IPS-18c (cell line): ENCODE data around the gene KIR3DL2.
"Not testable (repeated sequence)": the region's sequence is repeated elsewhere in the genome, so short reads cannot be mapped to it uniquely, and the experiment has no call there.

Source experiments
- H3K4me3 ChIP-seq: 2 replicates; pipeline ENCODE4 v1.7.0; 2013; ENCODE audit warnings: low read depth, mild to moderate bottlenecking, low read length, moderate library complexity; ENCODE audit not compliant: insufficient read depth
- H3K9me3 ChIP-seq: one replicate; pipeline ENCODE4 v1.6.1; 2013; ENCODE audit warnings: mild to moderate bottlenecking, low read length, moderate library complexity; ENCODE audit not compliant: control insufficient read depth, insufficient read depth

KIR3DL2 gene

DNA sequence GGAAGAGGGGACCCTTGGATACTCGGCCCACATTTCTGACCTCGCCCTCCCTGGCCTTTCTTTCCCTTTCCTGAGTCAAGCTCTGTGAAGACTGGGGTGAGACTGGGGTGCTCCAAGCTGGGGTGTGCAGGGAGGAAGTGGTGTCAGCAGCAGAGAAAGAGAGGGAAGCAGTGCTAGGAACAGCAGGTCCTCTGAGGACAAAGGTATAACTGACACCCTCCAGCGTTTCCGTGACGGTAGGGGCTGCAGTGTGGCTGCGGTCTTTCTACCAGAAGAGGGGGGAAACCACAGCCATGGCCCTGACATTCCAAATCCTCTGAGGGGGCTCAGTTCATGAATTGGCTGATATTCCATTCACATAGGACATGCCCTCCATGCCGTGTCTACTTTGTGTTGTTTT is 1.1 kb downstream of the KIR3DL2 start:
- peaks cover 9% of the 10 kb centered on the region for H3K9me3 ChIP-seq

DNA sequence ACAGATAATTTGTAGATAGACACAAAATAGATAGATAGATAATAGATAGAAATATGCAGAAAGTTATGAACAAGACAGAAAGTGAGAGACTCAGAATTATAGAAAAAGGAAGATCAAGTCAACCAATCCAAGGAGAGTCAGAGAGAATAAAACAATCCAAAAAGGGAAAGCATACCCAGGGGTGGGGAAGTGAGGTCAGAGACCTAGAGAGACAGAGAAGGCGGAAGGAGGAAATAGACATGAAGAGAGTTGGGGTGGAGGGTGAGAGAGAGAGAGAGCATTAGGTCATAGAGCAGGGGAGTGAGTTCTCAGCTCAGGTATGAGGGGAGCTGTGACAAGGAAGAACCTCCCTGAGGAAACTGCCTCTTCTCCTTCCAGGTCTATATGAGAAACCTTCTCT is 5.0 kb downstream of the KIR3DL2 start:
- H3K9me3 ChIP-seq, H3K4me3 ChIP-seq: not testable (repeated sequence)

More for the DNA sequence above, 1.1 kb downstream of the KIR3DL2 start:
- H3K4me3 ChIP-seq: no peak overlapping the region

DNA sequence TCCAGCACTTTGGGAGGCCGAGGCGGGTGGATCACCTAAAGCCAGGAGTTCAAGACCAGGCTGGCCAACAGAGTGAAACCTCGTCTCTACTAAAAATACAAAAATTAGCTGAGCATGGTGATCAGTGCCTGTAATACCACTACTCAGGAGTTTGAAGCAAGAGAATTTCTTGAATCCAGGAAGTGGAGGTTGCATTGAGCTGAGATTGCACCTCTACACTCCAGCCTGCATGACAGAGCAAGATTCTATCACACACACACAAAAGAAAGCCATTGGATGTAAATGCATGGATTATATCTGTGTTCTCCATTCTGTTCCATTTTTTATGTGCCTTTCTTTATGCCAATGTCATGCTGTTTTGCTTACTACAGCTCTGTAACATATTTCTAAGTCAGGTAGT is 8.2 kb downstream of the KIR3DL2 start:
- H3K9me3 ChIP-seq, H3K4me3 ChIP-seq: not testable (repeated sequence)

- H3K9me3 ChIP-seq, H3K4me3 ChIP-seq: not testable (repeated sequence)
These were observed 9.2 kb downstream of the KIR3DL2 start for GRCh38 chr19:54859421-54859820.

- H3K9me3 ChIP-seq, H3K4me3 ChIP-seq: not testable (repeated sequence)
These were observed 13.2 kb downstream of the KIR3DL2 start for GRCh38 chr19:54863459-54863858.

DNA sequence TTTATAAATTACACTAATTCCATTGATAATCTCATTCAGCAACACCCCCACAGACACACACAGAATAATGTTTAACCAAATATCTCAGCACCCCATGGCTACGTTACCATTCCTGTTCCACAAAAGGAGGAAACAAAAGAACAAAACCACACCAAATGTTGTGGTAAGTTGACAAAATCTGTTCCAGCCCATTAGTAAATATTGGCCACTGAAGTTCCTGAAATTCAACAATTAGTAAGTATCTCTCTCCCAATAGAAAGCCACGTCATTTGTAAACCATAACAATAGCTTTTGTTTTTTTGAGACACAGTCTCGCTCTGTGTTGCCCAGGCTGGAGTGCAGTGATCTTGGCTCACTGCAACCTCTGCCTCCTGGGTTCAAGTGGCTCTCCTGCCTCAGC is 21.5 kb downstream of the KIR3DL2 start:
- no peaks in the 10 kb centered on the region for H3K9me3 ChIP-seq
- H3K4me3 ChIP-seq: no peak overlapping the region

- Histone ChIP-seq H3K4me3 (no peak within 1 kb of the TSS), H3K9me3 (no peaks in the 10 kb centered on the region)
These were observed 23.7 kb downstream of the KIR3DL2 start, which contains the start of gene FCAR for GRCh38 chr19:54873990-54874389. Gene FCAR (plus strand): TSS chr19:54874235. CDS start chr19:54874290, 55 bp downstream.

- Histone ChIP-seq H3K4me3 (no peak overlapping the region), H3K9me3 (no peaks in the 10 kb centered on the region)
These were observed 25.3 kb downstream of the KIR3DL2 start for GRCh38 chr19:54875506-54875905.

DNA sequence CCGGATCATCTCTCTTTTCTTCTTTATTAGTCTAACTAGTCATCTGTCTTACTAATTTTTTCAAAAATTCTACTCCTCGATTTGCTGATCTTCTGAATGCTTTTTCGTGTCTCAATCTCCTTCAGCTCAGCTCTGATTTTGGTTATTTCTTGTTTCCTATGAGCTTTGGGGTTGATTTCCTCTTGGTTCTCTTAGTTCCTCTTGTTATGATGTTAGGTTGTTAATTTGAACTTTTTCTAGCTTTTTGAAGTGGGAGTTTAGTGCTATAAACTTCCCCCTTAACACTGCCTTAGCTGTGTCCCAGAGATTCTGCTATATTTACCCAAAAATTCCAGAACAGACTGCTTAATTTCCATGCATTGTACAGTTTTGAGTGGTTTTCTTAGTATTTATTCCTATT is 27.2 kb downstream of the KIR3DL2 start:
- no peak overlapping the region for H3K4me3 ChIP-seq

GRCh38 chr19:54881884-54882283 is 31.6 kb downstream of the KIR3DL2 start:
- Histone ChIP-seq H3K9me3 (no peaks in the 10 kb centered on the region), H3K4me3 (no peak overlapping the region)

More for the DNA sequence above, 27.2 kb downstream of the KIR3DL2 start:
- no peaks in the 10 kb centered on the region for H3K9me3 ChIP-seq

- Histone ChIP-seq H3K4me3 (no peak overlapping the region), H3K9me3 (no peaks in the 10 kb centered on the region)
These were observed 32.5 kb downstream of the KIR3DL2 start for GRCh38 chr19:54882758-54883157.

DNA sequence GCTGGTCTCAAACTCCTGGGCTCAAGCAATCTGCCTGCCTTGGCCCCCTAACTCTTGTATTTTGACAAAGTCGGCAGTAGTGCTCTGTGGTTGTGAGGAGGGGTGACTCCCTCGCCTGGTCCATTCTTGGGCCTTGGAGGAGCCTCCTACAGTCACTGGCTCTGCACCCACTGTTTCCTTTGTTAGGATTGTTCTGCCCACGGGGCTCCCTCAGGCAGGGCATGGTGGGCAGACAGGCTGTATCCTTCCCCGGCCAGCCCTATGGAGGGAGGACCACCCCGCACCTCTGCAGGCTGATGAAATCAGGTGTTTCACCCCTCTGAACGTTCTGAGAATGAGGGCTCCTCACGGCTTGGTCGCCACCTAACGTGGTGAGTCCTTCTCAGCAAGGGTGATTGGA is 33.0 kb downstream of the KIR3DL2 start:
- no peaks in the 10 kb centered on the region for H3K9me3 ChIP-seq
- H3K4me3 ChIP-seq: no peak overlapping the region

DNA sequence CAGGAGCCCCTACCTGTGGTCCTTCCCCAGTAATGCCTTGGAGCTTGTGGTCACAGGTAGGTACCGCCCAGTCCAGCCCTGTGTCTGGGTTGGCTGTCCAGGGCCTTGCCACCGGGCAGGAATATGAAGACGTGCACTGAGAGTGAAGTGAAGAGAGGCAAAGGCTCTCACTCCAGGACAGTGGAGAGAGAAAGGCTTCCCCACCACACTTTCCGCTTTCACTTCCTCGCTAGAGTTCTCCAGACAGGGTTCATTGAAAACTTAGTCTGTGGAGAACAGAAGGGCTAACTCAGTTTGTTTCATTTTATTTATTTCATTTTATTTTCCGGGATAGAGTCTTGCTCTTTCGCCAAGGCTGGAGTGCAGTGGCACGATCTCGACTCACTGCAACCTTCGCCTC is 38.0 kb downstream of the KIR3DL2 start:
- no peak overlapping the region for H3K4me3 ChIP-seq
- H3K9me3 ChIP-seq: no peaks in the 10 kb centered on the region

DNA sequence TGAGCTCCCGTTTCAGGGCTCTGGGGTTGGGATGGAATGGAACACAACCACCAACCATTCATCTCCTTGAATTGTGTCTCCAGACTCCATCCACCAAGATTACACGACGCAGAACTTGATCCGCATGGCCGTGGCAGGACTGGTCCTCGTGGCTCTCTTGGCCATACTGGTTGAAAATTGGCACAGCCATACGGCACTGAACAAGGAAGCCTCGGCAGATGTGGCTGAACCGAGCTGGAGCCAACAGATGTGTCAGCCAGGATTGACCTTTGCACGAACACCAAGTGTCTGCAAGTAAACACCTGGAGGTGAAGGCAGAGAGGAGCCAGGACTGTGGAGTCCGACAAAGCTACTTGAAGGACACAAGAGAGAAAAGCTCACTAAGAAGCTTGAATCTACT is 39.3 kb downstream of the KIR3DL2 start:
- Histone ChIP-seq H3K4me3 (no peak overlapping the region), H3K9me3 (no peaks in the 10 kb centered on the region)

- H3K4me3 ChIP-seq: no peak overlapping the region
- H3K9me3 ChIP-seq: no peaks in the 10 kb centered on the region
These were observed 43.2 kb downstream of the KIR3DL2 start for GRCh38 chr19:54893406-54893805.

GRCh38 chr19:54894106-54894505 is 43.9 kb downstream of the KIR3DL2 start:
- H3K4me3 ChIP-seq, H3K9me3 ChIP-seq: not testable (repeated sequence)

GRCh38 chr19:54896036-54896435 is 45.8 kb downstream of the KIR3DL2 start:
- Histone ChIP-seq H3K9me3 (no peaks in the 10 kb centered on the region), H3K4me3 (no peak overlapping the region)

GRCh38 chr19:54898685-54899084 is 48.4 kb downstream of the KIR3DL2 start:
- H3K4me3 ChIP-seq, H3K9me3 ChIP-seq: not testable (repeated sequence)

DNA sequence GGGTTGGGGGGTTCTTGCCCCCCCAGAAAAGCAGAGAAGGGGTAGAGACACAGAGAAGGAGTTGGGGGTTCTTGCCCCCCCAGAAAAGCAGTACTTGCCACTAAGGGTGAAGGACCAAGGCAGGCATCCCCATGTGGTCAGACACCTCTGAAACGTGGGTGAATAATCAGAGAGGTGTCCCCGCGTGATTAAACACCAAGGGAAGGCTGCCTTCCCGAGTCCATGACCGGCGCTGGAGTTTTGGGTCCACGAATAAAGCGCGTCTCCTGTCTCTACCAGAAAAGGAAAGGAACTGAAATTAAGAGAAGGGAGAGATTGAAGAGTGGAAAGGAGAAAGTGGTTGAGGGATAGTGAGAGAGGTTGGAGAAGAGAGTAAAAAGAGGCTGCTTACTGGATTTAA is 49.4 kb downstream of the KIR3DL2 start:
- not testable (repeated sequence) for H3K4me3 ChIP-seq

DNA sequence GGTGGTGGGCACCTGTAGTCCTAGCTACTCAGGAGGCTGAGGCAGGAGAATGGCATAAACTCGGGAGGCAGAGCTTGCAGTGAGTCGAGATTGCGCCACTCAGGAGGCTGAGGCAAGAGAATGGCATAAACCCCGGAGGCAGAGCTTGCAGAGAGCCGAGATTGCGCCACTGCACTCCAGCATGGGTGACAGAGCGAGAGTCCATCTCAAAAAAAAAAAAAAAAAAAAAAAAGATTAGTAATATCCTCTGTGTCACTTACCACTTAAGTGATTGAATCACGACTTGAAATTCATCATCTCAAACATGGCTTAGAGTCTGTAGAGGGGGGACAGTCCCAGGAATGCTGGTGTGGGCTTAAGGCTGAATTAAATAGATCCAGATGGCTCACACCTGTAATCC is 50.9 kb downstream of the KIR3DL2 start:
- not testable (repeated sequence) for H3K9me3 ChIP-seq, H3K4me3 ChIP-seq

More for the DNA sequence above, 49.4 kb downstream of the KIR3DL2 start:
- H3K9me3 ChIP-seq: not testable (repeated sequence)
